ENCODE data around the gene FYB2. TPM values are rescaled to one million over a fixed set of nuclear protein-coding genes. Genes with fewer than 3 reads are reported as not detected.
A peak's percentile ranks its signal among the peaks of the same experiment; 100 is the strongest.

Gene FYB2
- total RNA-seq, 1 donor from 2014 or later: 1.7 TPM

DNA sequence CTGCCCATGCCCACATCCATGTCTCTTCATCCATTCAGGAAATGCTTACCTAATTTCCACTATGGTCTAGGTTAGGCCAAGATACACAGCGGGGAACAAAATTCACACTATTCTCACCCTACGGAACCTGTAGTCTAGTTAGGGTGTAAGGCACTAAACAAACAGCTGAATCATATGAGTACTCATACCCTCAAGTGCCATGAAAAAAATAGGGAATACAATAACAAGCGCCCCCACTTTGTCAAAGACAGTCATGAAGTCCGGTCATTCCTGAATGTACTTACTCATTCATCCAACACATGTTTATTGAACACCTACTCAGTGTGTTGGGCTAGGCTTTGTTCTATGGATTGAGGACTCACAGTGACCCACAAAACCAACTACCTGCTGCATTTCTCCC lies 6.2 kb upstream of the FYB2 start:
- TF ChIP-seq, protein P1, sequence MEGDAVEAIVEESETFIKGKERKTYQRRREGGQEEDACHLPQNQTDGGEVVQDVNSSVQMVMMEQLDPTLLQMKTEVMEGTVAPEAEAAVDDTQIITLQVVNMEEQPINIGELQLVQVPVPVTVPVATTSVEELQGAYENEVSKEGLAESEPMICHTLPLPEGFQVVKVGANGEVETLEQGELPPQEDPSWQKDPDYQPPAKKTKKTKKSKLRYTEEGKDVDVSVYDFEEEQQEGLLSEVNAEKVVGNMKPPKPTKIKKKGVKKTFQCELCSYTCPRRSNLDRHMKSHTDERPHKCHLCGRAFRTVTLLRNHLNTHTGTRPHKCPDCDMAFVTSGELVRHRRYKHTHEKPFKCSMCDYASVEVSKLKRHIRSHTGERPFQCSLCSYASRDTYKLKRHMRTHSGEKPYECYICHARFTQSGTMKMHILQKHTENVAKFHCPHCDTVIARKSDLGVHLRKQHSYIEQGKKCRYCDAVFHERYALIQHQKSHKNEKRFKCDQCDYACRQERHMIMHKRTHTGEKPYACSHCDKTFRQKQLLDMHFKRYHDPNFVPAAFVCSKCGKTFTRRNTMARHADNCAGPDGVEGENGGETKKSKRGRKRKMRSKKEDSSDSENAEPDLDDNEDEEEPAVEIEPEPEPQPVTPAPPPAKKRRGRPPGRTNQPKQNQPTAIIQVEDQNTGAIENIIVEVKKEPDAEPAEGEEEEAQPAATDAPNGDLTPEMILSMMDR (IDR thresholded peaks at IDR 0.05): no peak
- Histone ChIP-seq H3K36me3 (no peaks in the 10 kb centered on the region), H3K4me3 (no peak overlapping the region), H3K4me1 (no peaks in the 10 kb centered on the region), H3K27me3 (peaks cover 8% of the 10 kb centered on the region), H3K27ac (no peak overlapping the region), H3K9me3 (no peaks in the 10 kb centered on the region)
- intact Hi-C loops (cut with DNase I): no loop called here
- no peak for ATAC-seq
- DNase-seq: no peak

DNA sequence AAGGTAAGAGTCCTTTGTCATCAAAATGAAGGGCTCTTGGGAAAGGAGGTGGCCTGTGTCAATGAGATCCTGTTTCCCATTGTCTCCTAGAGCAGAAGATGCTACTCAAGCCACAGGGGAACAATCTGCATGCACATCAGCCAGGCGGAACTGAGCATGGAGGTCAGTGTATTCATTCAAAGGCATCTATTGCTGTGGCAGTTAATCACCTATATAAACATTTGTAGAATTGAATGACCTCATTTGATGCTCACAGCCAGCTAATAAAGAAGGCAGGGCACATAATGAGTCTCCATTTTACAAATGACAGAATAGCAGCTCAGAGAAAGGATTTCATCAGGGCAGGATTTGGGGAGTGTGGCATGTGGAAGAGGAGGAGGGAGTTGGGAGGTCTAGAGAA lies 5.7 kb upstream of the FYB2 start:
- Histone ChIP-seq H3K27ac (no peak overlapping the region), H3K27me3 (peaks cover 8% of the 10 kb centered on the region), H3K9me3 (no peaks in the 10 kb centered on the region), H3K4me1 (no peaks in the 10 kb centered on the region), H3K4me3 (no peak overlapping the region), H3K36me3 (no peaks in the 10 kb centered on the region)
- ATAC-seq (no peak), DNase-seq (no peak)
- TF ChIP-seq, protein P1 (IDR thresholded peaks at IDR 0.05): no peak
- intact Hi-C loops (cut with DNase I): no loop called here

DNA sequence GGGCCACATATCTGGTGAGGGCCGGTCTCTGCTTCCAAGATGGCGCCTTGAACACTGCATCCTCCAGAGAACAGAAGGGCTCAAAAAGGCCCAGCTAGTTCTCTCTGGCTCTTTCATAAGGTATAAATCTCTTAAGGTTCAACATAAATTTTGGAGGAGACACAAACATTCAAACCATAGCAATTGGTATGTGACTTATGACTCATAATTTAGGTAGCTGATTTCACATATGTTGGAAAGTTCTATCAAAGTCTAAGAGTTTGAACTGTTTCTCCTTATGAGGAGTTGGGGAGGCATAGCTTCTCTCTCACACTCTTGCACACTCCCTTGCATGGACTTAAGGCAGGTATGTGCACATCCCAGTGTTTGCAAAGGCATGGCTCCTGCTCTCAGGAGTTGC lies 5.1 kb upstream of the FYB2 start:
- no peak for DNase-seq
- Histone ChIP-seq H3K4me3 (no peak overlapping the region), H3K36me3 (no peaks in the 10 kb centered on the region), H3K27me3 (peaks cover 8% of the 10 kb centered on the region), H3K9me3 (no peaks in the 10 kb centered on the region), H3K4me1 (no peaks in the 10 kb centered on the region), H3K27ac (no peak overlapping the region)
- no peak for ATAC-seq
- intact Hi-C loops (cut with DNase I): no loop called here
- TF ChIP-seq, protein P1 (IDR thresholded peaks at IDR 0.05): no peak

DNA sequence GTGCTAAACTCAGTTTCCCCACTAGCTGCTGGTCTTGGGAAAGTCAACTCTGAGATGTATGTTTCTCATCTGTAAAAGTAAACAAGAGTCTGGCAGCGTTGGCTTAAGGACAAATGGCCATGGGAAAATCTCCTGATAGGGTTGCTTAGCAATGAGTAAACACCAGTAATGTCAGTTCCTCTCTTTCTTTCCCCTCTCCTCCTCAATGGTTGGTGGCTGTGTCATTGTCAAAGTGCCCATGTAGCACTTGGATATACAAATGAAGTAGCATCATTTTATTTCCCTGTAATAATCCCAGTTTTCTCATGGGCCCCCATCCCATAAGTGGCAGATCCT lies 2.2 kb upstream of the FYB2 start:
- Histone ChIP-seq H3K4me3 (no peak overlapping the region), H3K9me3 (no peaks in the 10 kb centered on the region), H3K4me1 (no peaks in the 10 kb centered on the region), H3K27ac (no peak overlapping the region), H3K27me3 (peaks cover 4% of the 10 kb centered on the region), H3K36me3 (no peaks in the 10 kb centered on the region)
- TF ChIP-seq, protein P1 (IDR thresholded peaks at IDR 0.05): no peak
- intact Hi-C loops (cut with DNase I): no loop called here
- DNase-seq: no peak
- no peak for ATAC-seq

DNA sequence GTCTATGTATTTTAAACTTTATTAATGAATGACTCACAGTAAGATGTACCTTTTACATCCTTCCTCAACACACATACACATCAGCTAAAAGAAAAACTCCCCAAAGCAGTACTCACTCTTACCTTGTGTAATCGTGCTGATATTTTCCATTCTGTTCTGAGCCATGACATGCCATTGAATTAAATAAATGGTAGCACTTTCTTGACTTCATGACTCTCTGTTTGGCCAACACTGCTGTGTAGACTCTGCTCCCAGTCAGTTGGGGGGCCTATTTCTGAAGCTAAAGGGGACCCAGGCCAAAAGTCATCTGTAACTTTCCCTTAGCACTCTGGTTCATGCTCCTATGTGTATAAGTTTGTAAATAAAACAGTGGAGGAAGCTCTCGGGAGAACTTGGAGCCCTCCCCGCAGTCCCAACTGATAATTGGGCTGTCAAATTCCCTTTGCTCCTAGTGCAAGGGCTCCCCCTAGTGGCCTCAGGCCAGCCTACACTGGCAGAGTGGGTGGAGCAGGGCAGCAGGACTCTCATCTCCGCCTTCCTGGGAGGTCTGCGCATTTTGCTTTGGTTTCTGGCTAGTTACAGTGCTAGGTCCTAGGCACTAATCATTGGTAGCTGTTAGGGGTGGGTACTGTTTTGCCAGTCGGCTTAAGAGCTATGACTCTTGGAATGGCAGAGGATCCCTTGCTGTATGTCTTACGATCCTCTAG lies 1.7 kb upstream of the FYB2 start:
- Histone ChIP-seq H3K27ac (no peak overlapping the region), H3K27me3 (peaks cover 4% of the 10 kb centered on the region), H3K4me1 (no peaks in the 10 kb centered on the region), H3K4me3 (no peak overlapping the region), H3K36me3 (no peaks in the 10 kb centered on the region), H3K9me3 (no peaks in the 10 kb centered on the region)
- ATAC-seq (peak; percentile 89), DNase-seq (peak; percentile 88)
- intact Hi-C loops (cut with DNase I): no loop called here
- TF ChIP-seq, protein P1 (IDR thresholded peaks at IDR 0.05): peak; percentile 89

Measured in upper lobe of right lung (tissue), 1 donor.